Limb (tissue), 2 donors: ENCODE measurements around the gene GPR21.
A peak's percentile ranks its signal among the peaks of the same experiment; 100 is the strongest.

ENCODE experiments used
- DNase-seq, 2 donors: peaks; one replicate each; pipeline ENCODE4 v3.0.0-alpha.2; 2016; ENCODE audit errors: extremely low spot score in 2 of 2

GPR21 gene

GRCh38 chr9:123033352-123033751, at the start of gene GPR21:
TSS of gene GPR21 (plus strand) at chr9:123033667. CDS start at chr9:123034567, 900 bp downstream.
- DNase-seq: peak in 1 of 2 donors; percentile 34

GRCh38 chr9:122986010-122986409, 47.5 kb upstream of the GPR21 start:
- no peak for DNase-seq

GRCh38 chr9:122988141-122988540, 45.3 kb upstream of the GPR21 start:
- DNase-seq: no peak

GRCh38 chr9:122988920-122989621, 44.4 kb upstream of the GPR21 start:
- DNase-seq: no peak

GRCh38 chr9:122991370-122991830, 42.1 kb upstream of the GPR21 start:
- DNase-seq: peak in 1 of 2 donors; percentile 10

- DNase-seq: no peak
Observed at GRCh38 chr9:122996586-122996985, 36.9 kb upstream of the GPR21 start.

- no peak for DNase-seq
Observed at GRCh38 chr9:122998448-122998847, 35.0 kb upstream of the GPR21 start.

- no peak for DNase-seq
Observed at GRCh38 chr9:123000371-123001068, 32.9 kb upstream of the GPR21 start.

GRCh38 chr9:123002754-123003153, 30.7 kb upstream of the GPR21 start:
- no peak for DNase-seq

GRCh38 chr9:123003466-123003865, 30.0 kb upstream of the GPR21 start:
- no peak for DNase-seq

GRCh38 chr9:123005964-123006363, 27.5 kb upstream of the GPR21 start:
- no peak for DNase-seq

- DNase-seq: no peak
Observed at GRCh38 chr9:123007269-123007668, 26.2 kb upstream of the GPR21 start.

GRCh38 chr9:123008909-123009308, 24.6 kb upstream of the GPR21 start:
- no peak for DNase-seq

- no peak for DNase-seq
Observed at GRCh38 chr9:123011380-123011779, 22.1 kb upstream of the GPR21 start.

GRCh38 chr9:123011878-123012528, 21.5 kb upstream of the GPR21 start:
- DNase-seq: no peak

GRCh38 chr9:123016631-123017030, 16.8 kb upstream of the GPR21 start:
- DNase-seq: no peak

GRCh38 chr9:123020796-123021195, 12.7 kb upstream of the GPR21 start:
- no peak for DNase-seq

- no peak for DNase-seq
Observed at GRCh38 chr9:123026425-123026824, 7.0 kb upstream of the GPR21 start.

- no peak for DNase-seq
Observed at GRCh38 chr9:123027517-123027916, 6.0 kb upstream of the GPR21 start.

- DNase-seq: no peak
Observed at GRCh38 chr9:123028136-123028535, 5.3 kb upstream of the GPR21 start.

- no peak for DNase-seq
Observed at GRCh38 chr9:123028973-123029372, 4.5 kb upstream of the GPR21 start.

GRCh38 chr9:123031963-123032362, 1.5 kb upstream of the GPR21 start:
- no peak for DNase-seq
